SK-N-SH (cell line): ENCODE results near the gene KRT85.

Experiments used
- CHD2 ChIP-seq: fragments of 150-350 bp; IDR thresholded peaks from 2 replicates; pipeline ENCODE4 v1.6.1; 2018; ENCODE audit warnings: low read length; ENCODE audit not compliant: partially characterized antibody
- ELF1 ChIP-seq: IDR thresholded peaks from 2 replicates; pipeline ENCODE4 v1.4.0; 2012
- FOSL2 ChIP-seq: IDR thresholded peaks from 2 replicates; pipeline ENCODE4 v1.4.0; 2012; ENCODE audit warnings: low read depth, mild to moderate bottlenecking, moderate library complexity, borderline replicate concordance
- JUND ChIP-seq: IDR thresholded peaks from 2 replicates; pipeline ENCODE4 v1.4.0; 2012
- MXI1 ChIP-seq: IDR thresholded peaks from 2 replicates; pipeline ENCODE4 v1.6.1; 2012; ENCODE audit warnings: mild to moderate bottlenecking, low read depth, low read length, improper control_type of control experiment
- POLR2AphosphoS5 ChIP-seq: IDR thresholded peaks from 2 replicates; pipeline ENCODE4 v1.6.1; 2012; ENCODE audit warnings: low read depth, low read length
- RAD21 ChIP-seq: IDR thresholded peaks from 2 replicates; pipeline ENCODE4 v1.6.1; 2012; ENCODE audit warnings: mild to moderate bottlenecking, low read length
- RXRA ChIP-seq: IDR thresholded peaks from 2 replicates; pipeline ENCODE4 v1.4.0; 2012; ENCODE audit warnings: low read depth, mild to moderate bottlenecking, borderline replicate concordance
- SMC3 ChIP-seq: IDR thresholded peaks from 2 replicates; pipeline ENCODE4 v1.6.1; 2012; ENCODE audit warnings: low read depth, low read length, improper control_type of control experiment
- TAF1 ChIP-seq: IDR thresholded peaks from 2 replicates; pipeline ENCODE4 v1.6.1; 2012; ENCODE audit warnings: low read depth, mild to moderate bottlenecking, low read length, moderate library complexity, borderline replicate concordance
- TF ChIP-seq, protein P1 (sequence below): fragments of 200-600 bp; sonication (generic); IDR thresholded peaks from 2 replicates; pipeline ENCODE4 v1.6.1; 2017; ENCODE audit warnings: antibody characterized with exemption, mild to moderate bottlenecking, moderate library complexity
- TF ChIP-seq, protein P2 (sequence below): fragments of 150-350 bp; IDR thresholded peaks from 2 replicates; pipeline ENCODE4 v1.6.1; 2017; ENCODE audit warnings: antibody characterized with exemption, low read length, low read depth, borderline replicate concordance
- TF ChIP-seq, protein P3 (sequence below): IDR thresholded peaks from 2 replicates; pipeline ENCODE4 v1.4.0; 2012; ENCODE audit warnings: low read depth
- TF ChIP-seq, protein P4 (sequence below): IDR thresholded peaks from 2 replicates; pipeline ENCODE4; 2012

DNA sequence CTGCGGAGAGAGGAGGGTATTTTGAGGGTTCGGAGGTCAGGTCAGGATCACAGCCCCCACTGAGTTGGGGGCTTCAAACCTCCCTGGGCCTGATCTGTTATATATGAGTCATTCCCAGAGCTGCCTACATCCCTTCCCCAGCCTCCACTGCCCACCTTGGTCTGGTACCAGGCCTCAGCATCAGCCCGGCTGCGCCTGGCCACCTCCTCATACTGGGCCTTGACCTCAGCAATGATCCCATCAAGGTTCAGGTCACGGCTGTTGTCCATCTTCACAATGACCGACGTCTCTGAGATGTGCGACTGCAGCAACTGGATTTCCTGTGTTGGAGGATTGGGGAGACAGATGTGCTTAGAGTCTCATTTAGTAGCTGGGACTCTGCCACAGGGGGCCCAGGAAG is 13.9 kb upstream of the KRT85 start:
- TF ChIP-seq, protein P1, sequence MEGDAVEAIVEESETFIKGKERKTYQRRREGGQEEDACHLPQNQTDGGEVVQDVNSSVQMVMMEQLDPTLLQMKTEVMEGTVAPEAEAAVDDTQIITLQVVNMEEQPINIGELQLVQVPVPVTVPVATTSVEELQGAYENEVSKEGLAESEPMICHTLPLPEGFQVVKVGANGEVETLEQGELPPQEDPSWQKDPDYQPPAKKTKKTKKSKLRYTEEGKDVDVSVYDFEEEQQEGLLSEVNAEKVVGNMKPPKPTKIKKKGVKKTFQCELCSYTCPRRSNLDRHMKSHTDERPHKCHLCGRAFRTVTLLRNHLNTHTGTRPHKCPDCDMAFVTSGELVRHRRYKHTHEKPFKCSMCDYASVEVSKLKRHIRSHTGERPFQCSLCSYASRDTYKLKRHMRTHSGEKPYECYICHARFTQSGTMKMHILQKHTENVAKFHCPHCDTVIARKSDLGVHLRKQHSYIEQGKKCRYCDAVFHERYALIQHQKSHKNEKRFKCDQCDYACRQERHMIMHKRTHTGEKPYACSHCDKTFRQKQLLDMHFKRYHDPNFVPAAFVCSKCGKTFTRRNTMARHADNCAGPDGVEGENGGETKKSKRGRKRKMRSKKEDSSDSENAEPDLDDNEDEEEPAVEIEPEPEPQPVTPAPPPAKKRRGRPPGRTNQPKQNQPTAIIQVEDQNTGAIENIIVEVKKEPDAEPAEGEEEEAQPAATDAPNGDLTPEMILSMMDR: no peak
- TF ChIP-seq FOSL2 (no peak), JUND (no peak), SMC3 (no peak), POLR2AphosphoS5 (no peak), ELF1 (no peak), RXRA (no peak), MXI1 (no peak), RAD21 (no peak), CHD2 (no peak), TAF1 (no peak)
- TF ChIP-seq, protein P2, sequence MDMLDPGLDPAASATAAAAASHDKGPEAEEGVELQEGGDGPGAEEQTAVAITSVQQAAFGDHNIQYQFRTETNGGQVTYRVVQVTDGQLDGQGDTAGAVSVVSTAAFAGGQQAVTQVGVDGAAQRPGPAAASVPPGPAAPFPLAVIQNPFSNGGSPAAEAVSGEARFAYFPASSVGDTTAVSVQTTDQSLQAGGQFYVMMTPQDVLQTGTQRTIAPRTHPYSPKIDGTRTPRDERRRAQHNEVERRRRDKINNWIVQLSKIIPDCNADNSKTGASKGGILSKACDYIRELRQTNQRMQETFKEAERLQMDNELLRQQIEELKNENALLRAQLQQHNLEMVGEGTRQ: no peak
- TF ChIP-seq, protein P3, sequence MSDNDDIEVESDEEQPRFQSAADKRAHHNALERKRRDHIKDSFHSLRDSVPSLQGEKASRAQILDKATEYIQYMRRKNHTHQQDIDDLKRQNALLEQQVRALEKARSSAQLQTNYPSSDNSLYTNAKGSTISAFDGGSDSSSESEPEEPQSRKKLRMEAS: no peak
- TF ChIP-seq, protein P4, sequence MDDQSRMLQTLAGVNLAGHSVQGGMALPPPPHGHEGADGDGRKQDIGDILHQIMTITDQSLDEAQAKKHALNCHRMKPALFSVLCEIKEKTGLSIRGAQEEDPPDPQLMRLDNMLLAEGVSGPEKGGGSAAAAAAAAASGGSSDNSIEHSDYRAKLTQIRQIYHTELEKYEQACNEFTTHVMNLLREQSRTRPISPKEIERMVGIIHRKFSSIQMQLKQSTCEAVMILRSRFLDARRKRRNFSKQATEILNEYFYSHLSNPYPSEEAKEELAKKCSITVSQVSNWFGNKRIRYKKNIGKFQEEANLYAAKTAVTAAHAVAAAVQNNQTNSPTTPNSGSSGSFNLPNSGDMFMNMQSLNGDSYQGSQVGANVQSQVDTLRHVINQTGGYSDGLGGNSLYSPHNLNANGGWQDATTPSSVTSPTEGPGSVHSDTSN: no peak
